Panc1 (cell line): ENCODE measurements around the gene TP53BP2. TPM values are rescaled to one million over a fixed set of nuclear protein-coding genes. Genes with fewer than 3 reads are reported as not detected.

Source experiments
- ATAC-seq: fragments of 200-7000 bp; cut with Tn5 transposase; 2 replicates; pipeline ENCODE4 v1.9.1; 2020; ENCODE audit warnings: mild to moderate bottlenecking, moderate library complexity
- BruUV-seq: library from RNA; stranded (reverse); fragments of 400-500 nt; replicated peaks from 2 replicates; lab custom pipeline; 2021; lab: Mats Ljungman, UMichigan
- CTCF ChIA-PET: fragments of 300-600 bp; sonication (Branson Sonifier 250); formaldehyde crosslinking; loops from one replicate; lab custom pipeline; 2022; ENCODE audit warnings: antibody characterized with exemption; lab: Charles Lee
- POLR2A ChIA-PET: fragments of 300-600 bp; sonication (Branson Sonifier 250); formaldehyde crosslinking; loops from one replicate; lab custom pipeline; 2022; ENCODE audit warnings: antibody characterized with exemption; lab: Charles Lee
- DNase-seq: peaks from one replicate; pipeline ENCODE4 v3.0.0-alpha.2; 2010; ENCODE audit warnings: low read depth, low spot score
- H3K27ac ChIP-seq: 2 replicates; pipeline ENCODE4 v1.5.1; 2011; ENCODE audit warnings: mild to moderate bottlenecking, low read length, inconsistent platforms
- H3K27me3 ChIP-seq: fragments of 200-500 bp; sonication (Bioruptor generic); 2 replicates; pipeline ENCODE4 v1.6.0; 2014; ENCODE audit warnings: low read length, inconsistent platforms; ENCODE audit not compliant: control insufficient read depth, insufficient read depth
- H3K36me3 ChIP-seq: fragments of 200-500 bp; sonication (Bioruptor generic); 2 replicates; pipeline ENCODE4 v1.5.1; 2014; ENCODE audit warnings: inconsistent platforms, mild to moderate bottlenecking, low read length, moderate library complexity; ENCODE audit not compliant: control insufficient read depth, insufficient read depth
- H3K4me1 ChIP-seq: 2 replicates; pipeline ENCODE4 v1.5.1; 2011; ENCODE audit warnings: inconsistent platforms, mild to moderate bottlenecking, low read length, moderate library complexity; ENCODE audit not compliant: control insufficient read depth, insufficient read depth
- H3K4me3 ChIP-seq, 2 experiments: 2 replicates each; pipeline ENCODE4 v1.5.1; 2011 to 2012; ENCODE audit warnings: low read depth in 2 of 2, low read length in 2 of 2, mild to moderate bottlenecking in 2 of 2, inconsistent platforms in 1 of 2, moderate library complexity in 1 of 2
- H3K9me3 ChIP-seq: fragments of 200-500 bp; sonication (Bioruptor generic); 2 replicates; pipeline ENCODE4 v1.5.1; 2014; ENCODE audit warnings: low read depth, mild to moderate bottlenecking, inconsistent platforms, low read length, moderate library complexity; ENCODE audit not compliant: control insufficient read depth, insufficient read depth
- CTCF ChIP-seq: fragments of 450-650 bp; IDR thresholded peaks from 2 replicates; pipeline ENCODE4 v1.5.1; 2017; ENCODE audit warnings: mild to moderate bottlenecking
- POLR2AphosphoS5 ChIP-seq: IDR thresholded peaks from 2 replicates; pipeline ENCODE4 v1.6.1; 2012; ENCODE audit warnings: mild to moderate bottlenecking, low read depth, low read length, moderate library complexity
- REST ChIP-seq, 2 experiments: IDR thresholded peaks; 2 replicates each; pipeline ENCODE4 v1.6.1; 2011 to 2012; ENCODE audit warnings: low read depth in 2 of 2, control low read depth in 1 of 2, low read length in 1 of 2, mild to moderate bottlenecking in 1 of 2, moderate library complexity in 1 of 2; ENCODE audit not compliant: insufficient read depth in 1 of 2
- SIN3A ChIP-seq: IDR thresholded peaks from 2 replicates; pipeline ENCODE4 v1.6.1; 2012; ENCODE audit warnings: low read depth, mild to moderate bottlenecking, low read length, moderate library complexity, borderline replicate concordance; ENCODE audit not compliant: insufficient read depth
- TCF7L2 ChIP-seq: IDR thresholded peaks from 2 replicates; pipeline ENCODE4 v1.6.1; 2011; ENCODE audit warnings: mild to moderate bottlenecking, low read depth, low read length, inconsistent platforms
- in situ Hi-C: cut with HindIII; loops from 2 replicates; pipeline ENCODE4 v1.10.0; 2016; ENCODE audit warnings: low sequenced_read_pairs, low pct_unique_long_range_greater_than_20kb
- intact Hi-C: fragments of 100-400 bp; cut with micrococcal nuclease; formaldehyde crosslinking; loops from one replicate; pipeline ENCODE4 v1.10.0; 2022; ENCODE audit not compliant: unreplicated experiment
- total RNA-seq: library from RNA; stranded (reverse); gene quantifications from one replicate; pipeline ENCODE4 v1.2.1, GENCODE V29; 2021; ENCODE audit not compliant: unreplicated experiment

TP53BP2 gene
- total RNA-seq, 1 experiment from 2014 or later = 51.4 TPM

GRCh38 chr1:223853275-223853674 lies 7.5 kb upstream of the TP53BP2 start:
- DNase-seq (no peak), ATAC-seq (no peak)
- intact Hi-C loops = no loop called here
- Histone ChIP-seq H3K9me3 (no peaks in the 10 kb centered on the region), H3K27ac (no peak overlapping the region), H3K36me3 (no peaks in the 10 kb centered on the region), H3K4me3 (no peak overlapping the region), H3K4me1 (no peaks in the 10 kb centered on the region), H3K27me3 (no peaks in the 10 kb centered on the region; the same call in 1 of the 2 replicates)
- ChIA-PET CTCF (no interaction called here), POLR2A (no interaction called here)
- no peak for TF ChIP-seq SIN3A
- no peak for TF ChIP-seq REST (IDR thresholded peaks at IDR 0.05; ENCODE audit: insufficient read depth in 1 of 2, low read depth in 2 of 2, low read length in 1 of 2)
- TF ChIP-seq TCF7L2 = no peak
- TF ChIP-seq CTCF = no peak
- TF ChIP-seq POLR2AphosphoS5 = no peak
- in situ Hi-C loops = no loop called here
- no TSS peak for BruUV-seq

GRCh38 chr1:223852337-223852736 lies 6.6 kb upstream of the TP53BP2 start:
- CTCF ChIA-PET = no interaction called here
- Histone ChIP-seq H3K27ac (no peak overlapping the region), H3K4me1 (no peaks in the 10 kb centered on the region), H3K4me3 (no peak overlapping the region), H3K9me3 (no peaks in the 10 kb centered on the region), H3K27me3 (no peaks in the 10 kb centered on the region), H3K36me3 (no peaks in the 10 kb centered on the region)
- ATAC-seq (no peak), DNase-seq (no peak)
- POLR2A ChIA-PET = no interaction called here
- intact Hi-C loops = no loop called here
- in situ Hi-C loops = no loop called here
- no peak for TF ChIP-seq REST (IDR thresholded peaks at IDR 0.05; ENCODE audit: insufficient read depth in 1 of 2, low read depth in 2 of 2, low read length in 1 of 2)
- TF ChIP-seq TCF7L2 = no peak
- TF ChIP-seq CTCF = no peak
- no peak for TF ChIP-seq POLR2AphosphoS5
- no peak for TF ChIP-seq SIN3A
- BruUV-seq = no TSS peak
